ENCODE measurements around the gene TNFRSF6B.
"Not testable (repeated sequence)": the region's sequence is repeated elsewhere in the genome, so short reads cannot be mapped to it uniquely, and the experiment has no call there.

The TNFRSF6B gene

DNA sequence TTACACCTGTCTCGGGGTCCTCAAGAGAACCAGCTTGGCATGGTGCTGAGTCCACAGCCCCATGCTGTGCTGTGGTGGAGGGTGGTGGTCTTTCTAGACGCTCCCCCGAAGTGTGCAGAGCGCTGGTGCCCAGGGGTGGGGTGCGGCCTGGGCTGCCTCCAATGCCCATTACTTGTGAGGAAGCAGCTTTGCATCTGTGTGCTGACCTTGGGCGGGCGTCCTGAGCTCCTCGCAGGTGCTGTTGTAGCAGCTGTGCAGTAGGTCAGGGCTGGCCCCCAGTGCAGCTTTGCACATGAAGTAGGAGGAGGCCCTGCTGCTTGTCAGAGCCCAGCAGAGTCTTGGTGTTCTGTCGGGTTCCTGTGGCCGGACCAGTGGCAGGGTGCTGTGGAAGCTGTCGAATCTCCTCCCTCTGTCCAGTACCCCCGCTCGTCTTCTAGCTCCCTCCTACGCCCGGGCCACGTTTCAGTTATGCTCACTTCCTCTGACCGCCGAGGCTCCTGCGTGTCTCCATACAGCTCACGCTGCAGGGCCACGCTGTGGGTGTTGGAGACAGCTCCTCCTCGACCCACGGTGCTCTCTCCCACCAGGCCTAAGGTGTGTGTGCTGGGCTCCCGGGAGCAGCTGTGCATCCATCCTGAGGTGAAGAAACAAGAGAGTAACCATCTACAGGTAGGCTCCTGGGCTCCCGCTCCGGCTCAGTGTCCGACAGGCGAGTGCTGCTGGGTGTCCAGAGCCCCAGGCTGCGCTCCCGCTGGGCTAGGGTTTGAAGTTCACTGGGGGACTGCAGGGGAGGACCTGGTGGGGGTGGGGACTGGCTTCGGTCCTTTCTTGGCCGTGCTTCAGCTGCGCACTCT is 34.3 kb upstream of the TNFRSF6B start:
- no peak overlapping the region for H3K4me3 ChIP-seq (ENCODE audit: low read depth, low read length)

- H3K4me3 ChIP-seq (ENCODE audit: low read depth, low read length) = no peak overlapping the region
Observed at GRCh38 chr20:63662813-63663189, 33.7 kb upstream of the TNFRSF6B start.

GRCh38 chr20:63663332-63664066 is 33.0 kb upstream of the TNFRSF6B start:
- H3K4me3 ChIP-seq (ENCODE audit: low read depth, low read length) = no peak overlapping the region

- no peak overlapping the region for H3K4me3 ChIP-seq (ENCODE audit: low read depth, low read length)
Observed at GRCh38 chr20:63664143-63664851, 32.2 kb upstream of the TNFRSF6B start.

- no peak overlapping the region for H3K4me3 ChIP-seq (ENCODE audit: low read depth, low read length)
Observed at GRCh38 chr20:63664861-63665594, 31.4 kb upstream of the TNFRSF6B start.

- no peak overlapping the region for H3K4me3 ChIP-seq (ENCODE audit: low read depth, low read length)
Observed at GRCh38 chr20:63665708-63666107, 30.7 kb upstream of the TNFRSF6B start.

DNA sequence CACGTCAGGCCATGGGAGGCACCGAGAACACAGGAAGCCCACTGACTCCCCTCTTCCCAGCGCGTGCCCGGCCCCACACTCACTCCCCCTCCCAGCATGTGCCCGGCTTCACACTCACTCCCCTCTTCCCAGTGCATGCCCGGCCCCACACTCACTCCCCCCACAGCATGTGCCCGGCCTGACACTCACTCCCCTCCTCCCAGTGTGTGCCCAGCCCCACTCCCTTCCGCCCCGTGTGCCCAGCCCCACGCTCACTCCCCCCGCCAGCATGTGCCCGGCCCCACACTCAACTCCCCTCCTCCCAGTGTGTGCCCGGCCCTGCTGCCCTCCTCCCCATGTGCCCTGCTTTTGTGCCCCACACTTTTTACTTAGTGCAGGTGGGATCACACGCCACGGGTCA is 28.6 kb upstream of the TNFRSF6B start:
- no peak overlapping the region for H3K4me3 ChIP-seq (ENCODE audit: low read depth, low read length)

GRCh38 chr20:63668351-63668750 is 28.1 kb upstream of the TNFRSF6B start:
- H3K4me3 ChIP-seq (ENCODE audit: low read depth, low read length) = no peak overlapping the region

GRCh38 chr20:63671695-63672094 is 24.8 kb upstream of the TNFRSF6B start:
- H3K4me3 ChIP-seq (ENCODE audit: low read depth, low read length) = not testable (repeated sequence)

DNA sequence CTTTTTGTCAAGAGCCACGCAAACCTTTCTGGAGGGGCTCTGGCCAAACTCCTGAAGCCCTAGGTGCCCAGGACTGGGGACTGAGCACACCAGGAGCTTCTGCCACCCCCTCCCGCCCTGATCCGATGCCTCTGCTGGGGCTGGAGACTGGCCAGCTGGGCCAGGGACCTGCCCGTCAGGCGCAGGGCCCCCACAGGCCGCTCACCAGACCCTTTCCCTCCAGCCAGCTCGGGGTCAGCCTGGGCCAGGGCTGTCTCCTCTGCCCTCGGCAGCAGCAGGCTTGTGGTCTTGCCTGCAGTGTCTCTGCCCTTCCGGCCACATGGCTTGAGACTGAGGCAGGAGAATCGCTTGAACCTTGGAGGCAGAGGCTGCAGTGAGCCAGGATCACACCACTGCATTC is 23.8 kb upstream of the TNFRSF6B start:
- no peak overlapping the region for H3K4me3 ChIP-seq (ENCODE audit: low read depth, low read length)

DNA sequence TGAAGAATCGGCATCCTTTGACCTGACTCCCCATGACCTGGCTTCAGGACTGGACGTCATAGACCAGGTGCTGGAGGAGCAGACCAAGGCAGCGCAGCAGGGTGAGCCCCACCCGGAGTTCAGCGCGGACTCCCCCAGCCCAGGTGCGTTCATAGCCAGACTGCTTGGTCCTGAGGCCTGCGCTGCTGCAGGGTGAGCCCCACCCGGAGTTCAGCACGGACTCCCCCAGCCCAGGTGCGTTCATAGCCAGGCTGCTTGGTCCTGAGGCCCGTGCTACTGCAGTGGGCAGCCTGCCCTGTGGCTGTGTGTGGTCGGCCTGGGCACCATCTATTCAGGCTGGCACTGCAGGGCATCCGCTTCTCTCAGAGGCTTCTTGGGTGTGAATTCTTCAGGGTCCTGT is 22.5 kb upstream of the TNFRSF6B start:
- no peak overlapping the region for H3K4me3 ChIP-seq (ENCODE audit: low read depth, low read length)

DNA sequence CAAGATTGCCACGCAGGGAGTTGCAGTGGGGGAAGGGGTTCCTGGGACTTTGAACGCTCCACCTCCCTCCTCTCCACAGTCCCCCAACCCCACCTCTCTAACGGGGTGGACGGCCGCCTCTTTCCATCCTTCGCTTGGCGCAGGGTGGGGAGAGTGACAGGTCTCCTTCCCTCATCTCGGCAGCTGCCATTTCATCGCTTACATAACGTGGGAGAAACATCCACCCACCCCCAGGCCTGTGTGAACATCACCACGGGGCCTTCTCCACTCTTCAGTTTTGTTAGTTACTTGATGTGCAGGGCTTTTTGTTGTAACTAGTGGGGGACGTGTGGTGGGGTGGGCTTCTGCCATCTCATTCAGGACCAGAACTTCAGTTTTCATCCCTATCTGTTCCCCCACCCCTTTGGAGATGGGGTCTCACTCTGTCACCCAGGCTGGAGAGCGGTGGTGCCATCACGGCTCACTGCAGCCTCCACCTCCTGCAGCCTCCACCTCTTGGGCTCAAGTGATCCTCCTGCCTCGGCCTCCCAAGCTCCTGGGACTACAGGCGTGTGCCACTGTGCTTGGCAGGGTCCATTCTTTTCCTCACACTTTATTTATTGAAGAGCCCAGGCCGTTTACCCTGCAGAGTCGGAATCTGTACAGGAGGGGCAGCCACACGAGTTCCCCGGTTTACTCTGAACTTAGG is 20.6 kb upstream of the TNFRSF6B start:
- H3K4me3 ChIP-seq (ENCODE audit: low read depth, low read length) = no peak overlapping the region

- H3K4me3 ChIP-seq (ENCODE audit: low read depth, low read length) = no peak overlapping the region
Observed at GRCh38 chr20:63678071-63678470, 18.4 kb upstream of the TNFRSF6B start.

DNA sequence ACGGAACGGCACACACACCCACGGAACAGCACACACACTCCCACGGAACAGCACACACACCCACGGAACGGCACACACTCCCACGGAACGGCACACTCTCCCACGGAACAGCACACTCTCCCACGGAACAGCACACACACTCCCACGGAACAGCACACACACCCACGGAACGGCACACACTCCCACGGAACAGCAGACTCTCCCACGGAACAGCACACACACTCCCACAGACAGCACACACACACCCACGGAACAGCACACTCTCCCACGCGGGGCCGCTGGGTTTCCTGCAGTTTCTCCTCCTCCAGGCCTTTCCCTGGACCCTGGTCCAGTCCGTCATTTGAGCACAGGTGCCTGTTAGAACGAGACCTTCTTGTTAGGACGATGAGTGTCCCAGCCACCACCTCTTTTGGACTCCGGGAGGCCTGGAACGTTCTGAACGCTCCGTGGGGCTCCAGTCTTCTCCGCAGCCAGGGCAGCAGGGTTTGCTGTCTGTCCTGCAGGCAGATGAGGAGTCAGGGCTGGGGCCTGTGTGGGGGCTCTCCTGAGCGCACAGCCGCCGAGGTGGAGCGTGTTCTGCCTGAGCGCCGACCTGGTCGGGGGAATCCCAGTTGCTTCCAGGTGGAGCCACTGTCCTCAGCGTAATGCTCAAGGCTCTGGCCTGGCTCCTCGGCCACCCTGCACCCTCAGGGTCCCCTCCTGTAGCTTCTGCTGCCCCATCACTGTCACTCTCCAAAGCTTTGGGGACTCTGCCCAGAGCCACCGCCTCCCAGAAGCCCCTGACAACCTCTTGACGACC is 17.6 kb upstream of the TNFRSF6B start:
- no peak overlapping the region for H3K4me3 ChIP-seq (ENCODE audit: low read depth, low read length)

DNA sequence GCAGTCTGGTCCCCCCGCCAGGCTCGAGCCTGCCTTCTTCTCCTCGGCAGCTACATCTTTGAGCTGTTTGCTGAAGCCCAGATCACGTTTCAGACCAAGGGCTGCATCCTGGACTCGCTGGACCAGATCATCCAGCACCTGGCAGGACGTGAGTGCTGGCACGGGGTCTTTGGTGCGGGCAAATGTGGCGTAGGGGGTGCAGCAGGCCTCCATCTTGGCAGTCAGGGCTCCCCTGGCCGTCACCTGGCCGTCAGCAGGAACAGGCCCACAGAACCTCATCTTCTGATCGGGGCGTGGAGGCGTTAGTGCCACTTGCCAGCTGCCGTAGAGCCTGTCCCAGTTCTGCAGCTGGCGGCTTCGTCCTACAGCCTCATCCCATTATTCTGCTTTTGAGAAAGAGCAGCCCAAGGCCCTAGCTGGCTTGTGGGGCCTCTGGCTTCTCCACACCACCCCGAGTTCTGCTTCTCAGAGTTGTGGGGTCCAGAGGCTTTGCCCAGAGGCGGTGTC is 16.6 kb upstream of the TNFRSF6B start:
- H3K4me3 ChIP-seq (ENCODE audit: low read depth, low read length) = no peak overlapping the region

- H3K4me3 ChIP-seq (ENCODE audit: low read depth, low read length) = no peak overlapping the region
Observed at GRCh38 chr20:63680427-63680826, 16.0 kb upstream of the TNFRSF6B start.

- H3K4me3 ChIP-seq (ENCODE audit: low read depth, low read length) = no peak overlapping the region
Observed at GRCh38 chr20:63680857-63681608, 15.4 kb upstream of the TNFRSF6B start.

GRCh38 chr20:63681609-63682142 is 14.8 kb upstream of the TNFRSF6B start:
- H3K4me3 ChIP-seq (ENCODE audit: low read depth, low read length) = no peak overlapping the region
